Keratinocyte (primary cell): ENCODE results near the gene SURF2. TPM values are rescaled to one million over a fixed set of nuclear protein-coding genes. Genes with fewer than 3 reads are reported as not detected.

Experiments
- DNase-seq: peaks from one replicate; pipeline ENCODE4 v3.0.0-alpha.2; 2011; ENCODE audit warnings: low read depth, missing footprints, low spot score
- FAIRE-seq: peaks from 2 replicates; lab custom pipeline; 2011; peaks lifted over from hg19 to GRCh38; lab: Jason Lieb, UNC
- H2AFZ ChIP-seq: 2 replicates; pipeline ENCODE4 v1.6.0; 2012; ENCODE audit warnings: low read length, control low read depth, inconsistent platforms; ENCODE audit not compliant: control insufficient read depth
- H3K27ac ChIP-seq: 2 replicates; pipeline ENCODE4 v1.5.1; 2011; ENCODE audit warnings: low read length; ENCODE audit not compliant: control insufficient read depth, insufficient read depth
- H3K27me3 ChIP-seq: 3 replicates; pipeline ENCODE4 v1.6.0; 2011; ENCODE audit warnings: low read length; ENCODE audit not compliant: control insufficient read depth, insufficient read depth; ENCODE audit errors: extremely low read depth
- H3K36me3 ChIP-seq, 2 experiments: 2 replicates in 1 of 2; 3 replicates in 1 of 2; pipeline ENCODE4 v1.5.1; 2011; ENCODE audit warnings: low read length in 2 of 2, mild to moderate bottlenecking in 1 of 2; ENCODE audit not compliant: control insufficient read depth in 2 of 2, insufficient read depth in 2 of 2; ENCODE audit errors: extremely low read depth in 1 of 2
- H3K4me1 ChIP-seq: 3 replicates; pipeline ENCODE4 v1.5.1; 2011; ENCODE audit warnings: low read length; ENCODE audit not compliant: control insufficient read depth, insufficient read depth; ENCODE audit errors: extremely low read depth
- H3K4me2 ChIP-seq: 3 replicates; pipeline ENCODE4 v1.6.0; 2011; ENCODE audit warnings: low read depth, low read length; ENCODE audit not compliant: control insufficient read depth, insufficient read depth; ENCODE audit errors: extremely low read depth
- H3K4me3 ChIP-seq, 3 experiments: fragments of 200-600 bp in 1 of 3; sonication (generic) in 1 of 3; 2 replicates in 2 of 3; 3 replicates in 1 of 3; pipeline ENCODE4 v1.5.1; 2011 to 2016; ENCODE audit warnings: low read length in 3 of 3, mild to moderate bottlenecking in 3 of 3, control low read depth in 2 of 3, inconsistent platforms in 1 of 3, low read depth in 1 of 3, mixed read lengths in 1 of 3, mixed run types in 1 of 3, moderate library complexity in 1 of 3; ENCODE audit not compliant: control insufficient read depth in 2 of 3, insufficient read depth in 2 of 3; ENCODE audit errors: extremely low read depth in 1 of 3
- H3K79me2 ChIP-seq: 2 replicates; pipeline ENCODE4 v1.6.0; 2012; ENCODE audit warnings: low read length; ENCODE audit not compliant: control insufficient read depth, insufficient read depth
- H3K9ac ChIP-seq: 3 replicates; pipeline ENCODE4 v1.6.0; 2011; ENCODE audit warnings: low read length; ENCODE audit not compliant: control insufficient read depth, insufficient read depth; ENCODE audit errors: extremely low read depth
- H3K9me1 ChIP-seq: 3 replicates; pipeline ENCODE4 v1.6.0; 2011; ENCODE audit warnings: low read length; ENCODE audit not compliant: control insufficient read depth, insufficient read depth; ENCODE audit errors: extremely low read depth
- H3K9me3 ChIP-seq: 2 replicates; pipeline ENCODE4 v1.5.1; 2012; ENCODE audit warnings: low read depth, low read length; ENCODE audit not compliant: control insufficient read depth
- H4K20me1 ChIP-seq: 3 replicates; pipeline ENCODE4 v1.6.0; 2011; ENCODE audit warnings: low read length; ENCODE audit not compliant: control insufficient read depth, insufficient read depth; ENCODE audit errors: extremely low read depth
- CTCF ChIP-seq, 3 experiments: IDR thresholded peaks in 1 of 3; conservative IDR thresholded peaks in 1 of 3; optimal IDR thresholded peaks in 1 of 3; 2 replicates in 2 of 3; 3 replicates in 1 of 3; pipeline versions ENCODE3 to v1.5.1; 2011; ENCODE audit warnings: low read length in 3 of 3, mild to moderate bottlenecking in 3 of 3, moderate library complexity in 2 of 3, control low read depth in 1 of 3, inconsistent platforms in 1 of 3; ENCODE audit not compliant: insufficient read depth in 2 of 3; ENCODE audit errors: extremely low read depth in 1 of 3
- EZH2 ChIP-seq: IDR thresholded peaks from one replicate; pipeline ENCODE4 v1.6.1; 2012; ENCODE audit warnings: inconsistent platforms, mild to moderate bottlenecking, low read length, moderate library complexity
- dilution Hi-C: fragments of 300-500 bp; cut with MboI; formaldehyde crosslinking; loops from one replicate; pipeline ENCODE4 v1.7.0; 2020; ENCODE audit warnings: low sequenced_read_pairs; ENCODE audit not compliant: extremely low pct_ligation_motif_present
- polyA plus RNA-seq, 5 experiments: library from polyadenylated mRNA; depleted of rRNA in 3 of 5; stranded (reverse) in 3 of 5; stranded (forward) in 1 of 5; unstranded in 1 of 5; fragments of >200 nt; gene quantifications; 1 replicate in 1 of 5; 2 replicates in 3 of 5; 3 replicates in 1 of 5; pipeline versions ENCODE4 v1.2.1 to v1.2.3, GENCODE V29; 2011 to 2012; ENCODE audit warnings: missing spikeins in 2 of 5, low read depth in 1 of 5, low replicate concordance in 1 of 5

The SURF2 gene
- polyA plus RNA-seq, 1 donor (not counting 4 experiments of a cell fraction or from before 2014, with no cell fraction given), result 28.2 TPM

GRCh38 chr9:133359399-133360175 lies 3.2 kb downstream of the SURF2 start:
- Histone ChIP-seq H3K4me1 (peaks cover 47% of the 10 kb centered on the region), H3K9me1 (no peaks in the 10 kb centered on the region), H3K79me2 (peaks cover 34% of the 10 kb centered on the region), H3K36me3 (peaks cover 31 to 33% of the 10 kb centered on the region in 2 experiments), H3K27ac (no peak overlapping the region), H3K4me2 (no peak overlapping the region), H2AFZ (no peak overlapping the region), H3K9ac (no peak overlapping the region), H3K9me3 (no peaks in the 10 kb centered on the region), H3K27me3 (no peaks in the 10 kb centered on the region), H4K20me1 (no peaks in the 10 kb centered on the region), H3K4me3 (no peak overlapping the region)
- DNase-seq, result no peak
- FAIRE-seq, result no peak
- dilution Hi-C loops, result no loop called here
- TF ChIP-seq EZH2 (no peak), CTCF (optimal IDR thresholded peaks at IDR 0.05 in 1 of 3, IDR thresholded peaks at IDR 0.05 in 1 of 3, conservative IDR thresholded peaks at IDR 0.05 in 1 of 3; ENCODE audit: extremely low read depth in 1 of 3, insufficient read depth in 2 of 3, low read length in 3 of 3) (peak in 2 of 3 experiments; percentile 44 to 51)

DNA sequence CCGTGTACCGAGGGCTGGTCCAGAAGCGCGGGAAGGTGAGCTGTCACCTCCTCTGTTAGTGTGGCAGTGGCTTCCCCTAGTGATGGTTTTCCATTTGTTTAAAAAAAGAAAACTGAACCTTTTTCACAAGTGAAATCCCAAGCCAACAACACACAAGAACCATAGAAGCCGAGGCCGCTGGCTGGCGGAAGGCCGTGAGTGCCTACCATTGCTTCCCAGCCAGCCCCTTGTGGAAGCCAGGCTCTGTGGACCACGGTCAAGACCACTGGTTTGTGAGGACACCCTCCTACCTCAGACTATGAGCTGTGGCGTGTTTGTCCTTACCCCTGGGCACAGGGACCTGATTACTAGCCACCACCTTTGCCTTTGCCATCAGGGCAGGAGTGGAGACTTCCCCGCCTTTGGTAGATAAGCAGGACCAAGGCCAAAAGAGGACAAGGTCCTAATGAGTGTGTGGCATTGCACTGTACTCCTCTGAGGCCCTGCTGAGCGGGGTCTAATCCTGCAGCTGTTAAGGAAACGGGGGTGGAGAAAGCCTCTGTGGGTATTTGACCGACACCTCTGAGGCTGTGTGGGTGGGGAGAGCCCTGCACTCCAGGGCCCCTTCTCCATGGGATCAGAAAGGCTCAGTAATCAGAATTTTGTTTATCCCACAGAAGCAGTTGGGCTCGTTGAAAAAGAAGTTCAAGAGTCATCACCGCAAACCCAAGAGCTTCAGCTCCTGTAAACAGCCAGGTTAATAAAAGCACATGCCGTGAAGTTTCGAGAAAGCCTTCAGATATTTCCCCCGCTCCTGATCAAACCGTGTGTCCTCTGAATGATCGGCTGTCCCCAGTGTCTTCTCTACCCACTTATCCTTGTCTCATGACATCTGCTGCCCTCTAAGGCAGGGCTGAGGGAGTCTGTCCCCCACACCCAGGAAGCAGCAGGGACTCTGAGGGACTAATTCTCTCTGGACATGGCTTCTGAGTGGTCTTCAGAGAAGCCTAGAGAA lies 4.3 kb downstream of the SURF2 start:
- dilution Hi-C loops, result no loop called here
- Histone ChIP-seq H3K79me2 (peaks cover 29% of the 10 kb centered on the region), H2AFZ (no peak overlapping the region), H3K27ac (no peak overlapping the region), H3K9me3 (no peaks in the 10 kb centered on the region), H3K4me2 (no peak overlapping the region), H3K9ac (no peak overlapping the region), H3K4me1 (peaks cover 50% of the 10 kb centered on the region), H3K27me3 (no peaks in the 10 kb centered on the region), H4K20me1 (peaks cover 4% of the 10 kb centered on the region), H3K9me1 (no peaks in the 10 kb centered on the region), H3K36me3 (peaks cover 31 to 41% of the 10 kb centered on the region in 2 experiments), H3K4me3 (no peak overlapping the region)
- no peak for FAIRE-seq
- TF ChIP-seq CTCF (optimal IDR thresholded peaks at IDR 0.05 in 1 of 3, IDR thresholded peaks at IDR 0.05 in 1 of 3, conservative IDR thresholded peaks at IDR 0.05 in 1 of 3; ENCODE audit: extremely low read depth in 1 of 3, insufficient read depth in 2 of 3, low read length in 3 of 3), result no peak
- no peak for TF ChIP-seq EZH2
- DNase-seq, result no peak
